T-cell (primary cell): ENCODE data around the gene TYSND1. TPM values are rescaled to one million over a fixed set of nuclear protein-coding genes. Genes with fewer than 3 reads are reported as not detected.

Experiments
- ATAC-seq, 4 experiments: fragments of 200-7000 bp in 3 of 4; fragments of 150-1000 bp in 1 of 4; cut with Tn5 transposase; replicated peaks in 1 of 4; 1 replicate in 3 of 4; 2 replicates in 1 of 4; pipeline ENCODE4 v1.10.0; 2021; ENCODE audit warnings: moderate library complexity in 3 of 4, mild to moderate bottlenecking in 2 of 4, moderate number of reproducible peaks in 1 of 4
- CTCF ChIA-PET, 2 donors: fragments of 300-600 bp; sonication (Branson Sonifier 250); formaldehyde crosslinking; loops; one replicate each; lab custom pipeline; 2022; ENCODE audit warnings: antibody characterized with exemption in 2 of 2; lab: Charles Lee
- POLR2A ChIA-PET, 2 donors: fragments of 300-600 bp; sonication (Branson Sonifier 250); formaldehyde crosslinking; loops; one replicate each; lab custom pipeline; 2022; ENCODE audit warnings: antibody characterized with exemption in 2 of 2; lab: Charles Lee
- DNase-seq, 35 experiments: peaks; one replicate each; pipeline versions ENCODE4 v3.0.0 to v3.0.0-alpha.2; 2013 to 2023
- H3K27ac ChIP-seq: one replicate; pipeline ENCODE4 v1.5.1; 2013; ENCODE audit warnings: low read length
- H3K27me3 ChIP-seq, 2 experiments: replicated peaks in 1 of 2; 1 replicate in 1 of 2; 2 replicates in 1 of 2; pipeline versions ENCODE4 v1.6.1 to v1.7.0; 2013; ENCODE audit warnings: low read length in 1 of 2, mixed read lengths in 1 of 2; ENCODE audit not compliant: control insufficient read depth in 2 of 2, insufficient read depth in 2 of 2; ENCODE audit errors: extremely low read depth in 1 of 2
- H3K36me3 ChIP-seq, 2 donors: 1 replicate in 1 of 2; 2 replicates in 1 of 2; pipeline versions ENCODE4 v1.6.1 to v1.7.0; 2013; ENCODE audit warnings: low read length in 1 of 2; ENCODE audit not compliant: control insufficient read depth in 2 of 2, insufficient read depth in 1 of 2; ENCODE audit errors: extremely low read depth in 1 of 2
- H3K4me1 ChIP-seq, 2 experiments: 1 replicate in 1 of 2; 2 replicates in 1 of 2; pipeline versions ENCODE4 v1.6.1 to v1.7.0; 2013; ENCODE audit warnings: low read length in 2 of 2, mixed read lengths in 1 of 2; ENCODE audit not compliant: insufficient read depth in 2 of 2, control insufficient read depth in 1 of 2; ENCODE audit errors: extremely low read depth in 1 of 2
- H3K4me3 ChIP-seq, 2 donors: 1 replicate in 1 of 2; 2 replicates in 1 of 2; pipeline versions ENCODE4 v1.5.1 to v1.7.0; 2013; ENCODE audit warnings: mild to moderate bottlenecking in 2 of 2, low read length in 1 of 2, moderate library complexity in 1 of 2; ENCODE audit not compliant: control insufficient read depth in 1 of 2; ENCODE audit errors: extremely low read depth in 1 of 2
- H3K9me3 ChIP-seq: 2 replicates; pipeline ENCODE4 v1.7.0; 2013
- H3K27ac Mint-ChIP-seq, 2 donors: one replicate each; pipeline ENCODE4 v1.8.0; 2020 to 2021; ENCODE audit warnings: mild to moderate bottlenecking in 2 of 2, mixed read lengths in 2 of 2
- H3K27me3 Mint-ChIP-seq, 2 donors: one replicate each; pipeline ENCODE4 v1.8.0; 2021 to 2022; ENCODE audit warnings: mixed read lengths in 2 of 2
- H3K36me3 Mint-ChIP-seq: one replicate; pipeline ENCODE4 v1.8.0; 2021; ENCODE audit warnings: mixed read lengths
- H3K4me1 Mint-ChIP-seq, 3 donors: one replicate each; pipeline ENCODE4 v1.8.0; 2020 to 2022; ENCODE audit warnings: mixed read lengths in 3 of 3, mild to moderate bottlenecking in 1 of 3
- H3K4me3 Mint-ChIP-seq, 3 donors: one replicate each; pipeline ENCODE4 v1.8.0; 2020 to 2022; ENCODE audit warnings: mild to moderate bottlenecking in 3 of 3, mixed read lengths in 3 of 3, moderate library complexity in 3 of 3
- H3K9me3 Mint-ChIP-seq, 3 donors: one replicate each; pipeline ENCODE4 v1.8.0; 2020 to 2022; ENCODE audit warnings: mixed read lengths in 3 of 3
- WGBS: methylation state at CpG from one replicate; pipeline ENCODE4 v1.1.5; 2013; ENCODE audit warnings: missing lambda C conversion rate; ENCODE audit not compliant: insufficient coverage; 5-methylcytosine and 5-hydroxymethylcytosine counted together
- total RNA-seq, 35 experiments: library from RNA in 6 of 35; stranded (reverse) in 6 of 35; fragments of 120-200 nt in 1 of 35; gene quantifications; one replicate each; pipeline versions ENCODE4 v1.2.1 to v1.2.4 and lab custom pipeline; 2013 to 2026

The TYSND1 gene, protein sequence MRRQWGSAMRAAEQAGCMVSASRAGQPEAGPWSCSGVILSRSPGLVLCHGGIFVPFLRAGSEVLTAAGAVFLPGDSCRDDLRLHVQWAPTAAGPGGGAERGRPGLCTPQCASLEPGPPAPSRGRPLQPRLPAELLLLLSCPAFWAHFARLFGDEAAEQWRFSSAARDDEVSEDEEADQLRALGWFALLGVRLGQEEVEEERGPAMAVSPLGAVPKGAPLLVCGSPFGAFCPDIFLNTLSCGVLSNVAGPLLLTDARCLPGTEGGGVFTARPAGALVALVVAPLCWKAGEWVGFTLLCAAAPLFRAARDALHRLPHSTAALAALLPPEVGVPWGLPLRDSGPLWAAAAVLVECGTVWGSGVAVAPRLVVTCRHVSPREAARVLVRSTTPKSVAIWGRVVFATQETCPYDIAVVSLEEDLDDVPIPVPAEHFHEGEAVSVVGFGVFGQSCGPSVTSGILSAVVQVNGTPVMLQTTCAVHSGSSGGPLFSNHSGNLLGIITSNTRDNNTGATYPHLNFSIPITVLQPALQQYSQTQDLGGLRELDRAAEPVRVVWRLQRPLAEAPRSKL
- total RNA-seq, result 10 to 100 TPM; 18.3 to 41.0 (median 38.7) TPM
- 17.8 TPM for total RNA-seq (2013)
- 17.4 to 79.7 (median 33.4) reads per million in 29 experiments for total RNA-seq (lab: John Stamatoyannopoulos, UW)

DNA sequence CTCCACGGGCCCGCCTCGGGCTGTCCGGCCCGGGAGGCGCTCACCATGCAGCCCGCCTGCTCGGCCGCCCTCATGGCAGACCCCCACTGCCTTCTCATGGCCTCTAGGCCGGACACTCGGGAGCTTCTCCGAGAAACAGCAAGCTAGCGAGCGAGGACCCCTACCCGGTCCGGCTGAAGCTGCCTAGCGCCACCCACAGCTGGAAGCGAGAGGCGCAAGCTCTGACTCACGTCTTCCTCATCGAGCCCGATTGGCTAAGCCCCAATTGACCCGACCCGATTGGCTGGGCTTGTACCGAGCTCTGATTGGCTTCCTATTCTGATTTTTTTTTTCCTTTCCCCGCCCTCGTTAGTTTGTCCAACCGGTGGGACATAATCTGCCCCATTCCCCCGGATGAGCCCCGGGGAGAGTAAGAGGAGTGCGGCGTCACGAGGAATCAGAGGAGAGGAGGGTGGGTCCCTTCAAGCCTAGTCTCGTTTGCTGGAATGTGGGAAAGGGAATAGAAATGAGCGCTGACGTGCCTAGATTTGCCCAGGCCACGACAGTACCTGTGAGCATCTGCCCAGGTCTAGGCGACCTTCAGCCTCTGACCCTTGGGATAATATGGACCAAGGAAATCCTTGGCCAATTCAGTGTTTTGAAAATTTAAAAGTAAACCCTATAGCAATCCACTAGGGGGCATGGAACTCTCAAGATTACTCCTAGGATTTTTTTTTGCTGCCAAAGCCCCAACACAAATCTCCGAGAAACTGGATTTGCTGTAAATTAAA is at the start of gene TYSND1:
TSS of gene TYSND1 (minus strand) at position 212 of the 770 bp plus-strand sequence. CDS start at position 98, 114 bp downstream.
- peak within 1 kb of the TSS; percentile 70 for H3K27ac ChIP-seq
- peaks cover 7 to 34% of the 10 kb centered on the region in 2 experiments for H3K4me1 ChIP-seq
- H3K27me3 Mint-ChIP-seq, result no peaks in the 10 kb centered on the region
- peak; percentile 80 to 95 (median 90) for DNase-seq
- H3K36me3 Mint-ChIP-seq, result peaks cover 17% of the 10 kb centered on the region
- peak; percentile 80 to 86 (median 86) for ATAC-seq
- H3K27ac Mint-ChIP-seq, result peak within 1 kb of the TSS; percentile 93 to 94
- no peaks in the 10 kb centered on the region for H3K9me3 ChIP-seq
- CTCF ChIA-PET, result interaction anchor here (0.6 to 3.5 kb wide), 32 partner anchors 10 to 258 kb away, joined by 3 to 104 read pairs (median 6); partner anchors contain the start of genes EIF4EBP2 (in 1 of the 2), PPA1 (in 1 of the 2) and SAR1A (in 1 of the 2)
- H3K27me3 ChIP-seq, result no peaks in the 10 kb centered on the region
- peak within 1 kb of the TSS; percentile 70 to 81 for H3K4me3 ChIP-seq
- POLR2A ChIA-PET, result interaction anchor here (0.5 to 1.9 kb wide), 14 partner anchors 9 to 1705 kb away, joined by 3 to 27 read pairs (median 3); partner anchors contain the start of genes EIF4EBP2 (in 1 of the 2) and SAR1A (in 1 of the 2)
- H3K4me3 Mint-ChIP-seq, result peak within 1 kb of the TSS; percentile 89 to 92 (median 91)
- H3K9me3 Mint-ChIP-seq, result no peaks in the 10 kb centered on the region
- H3K36me3 ChIP-seq, result peaks cover 0 to 29% of the 10 kb centered on the region in 2 donors
- WGBS, result 0% methylated on average over 29 of the region's 39 CpGs
- H3K4me1 Mint-ChIP-seq, result peaks cover 39 to 46% (median 42%) of the 10 kb centered on the region in 3 donors

DNA sequence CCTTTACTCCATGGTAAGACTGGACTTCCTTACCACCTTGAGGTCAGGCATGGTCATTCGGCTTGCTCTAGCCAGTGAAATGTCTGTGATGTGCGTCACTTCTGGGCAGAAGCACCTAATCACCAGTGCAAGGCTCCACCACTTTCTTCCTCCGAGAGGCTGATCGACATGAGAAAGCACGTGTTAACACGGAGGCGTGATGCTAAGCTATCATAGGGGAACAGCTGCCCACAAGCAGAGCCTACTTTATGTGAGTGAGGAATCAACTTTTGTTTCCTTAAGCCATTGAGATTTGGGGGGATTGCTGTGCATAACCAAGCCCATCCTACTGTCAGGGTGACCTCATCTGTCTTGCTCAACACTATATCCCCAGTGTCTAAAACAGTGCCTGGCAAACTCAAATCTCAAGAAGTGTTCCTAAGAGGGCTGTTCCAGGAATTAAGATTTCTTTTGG is 46.9 kb upstream of the TYSND1 start:
- CTCF ChIA-PET, result interaction anchor here in 1 of 2 donors (0.5 kb wide), 1 partner anchor 16 kb away, joined by 3 read pairs; no protein-coding TSS in a partner anchor
- Histone ChIP-seq H3K27me3 (no peaks in the 10 kb centered on the region), H3K27ac (no peak overlapping the region), H3K4me1 (peaks cover 0 to 13% of the 10 kb centered on the region in 2 experiments), H3K9me3 (no peaks in the 10 kb centered on the region), H3K4me3 (no peak overlapping the region), H3K36me3 (peaks cover 0 to 2% of the 10 kb centered on the region in 2 donors)
- peaks cover 3% of the 10 kb centered on the region for H3K36me3 Mint-ChIP-seq
- WGBS, result 100% methylated on average over 2 of the region's 7 CpGs
- H3K9me3 Mint-ChIP-seq, result no peaks in the 10 kb centered on the region
- H3K4me3 Mint-ChIP-seq, result no peak overlapping the region
- H3K27ac Mint-ChIP-seq, result no peak overlapping the region
- ATAC-seq, result no peak
- H3K4me1 Mint-ChIP-seq, result peaks cover 13 to 15% (median 15%) of the 10 kb centered on the region in 3 donors
- H3K27me3 Mint-ChIP-seq, result no peaks in the 10 kb centered on the region
- DNase-seq, result no peak
- POLR2A ChIA-PET, result no interaction called here

DNA sequence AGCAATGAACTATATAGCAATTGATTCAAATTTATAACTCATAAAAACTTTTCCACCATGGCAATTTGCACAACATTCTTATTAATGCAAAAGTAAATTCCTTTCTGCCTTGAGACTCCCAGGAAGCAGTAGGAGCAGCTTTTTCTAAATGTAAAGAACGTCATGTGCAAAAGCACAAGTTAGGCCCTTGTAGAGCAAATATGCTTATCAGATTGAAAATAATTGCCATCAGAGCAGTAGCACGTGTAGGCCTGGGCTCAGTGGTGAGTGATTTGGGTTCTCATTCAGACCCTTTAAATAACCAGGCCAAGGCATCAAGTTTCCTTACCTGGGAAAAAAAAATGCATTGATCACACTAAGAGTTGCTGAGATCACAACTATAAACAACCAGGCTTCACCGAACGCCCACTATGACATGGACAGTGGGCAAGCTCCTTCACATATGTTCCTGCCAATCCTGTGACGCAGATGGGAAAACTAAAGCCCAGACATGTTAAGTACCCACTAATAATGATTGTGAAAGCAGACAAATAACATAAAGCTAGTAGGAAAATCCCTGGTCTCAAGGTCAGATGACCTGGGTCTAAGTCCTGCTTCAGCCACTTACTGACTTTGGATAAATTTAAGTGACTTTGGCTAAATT is 45.9 kb upstream of the TYSND1 start:
- ChIA-PET POLR2A (no interaction called here), CTCF (no interaction called here)
- no CpG with 5 or more reads among the region's 5 CpGs for WGBS
- Mint-ChIP-seq H3K36me3 (no peaks in the 10 kb centered on the region), H3K4me3 (no peak overlapping the region), H3K4me1 (peaks cover 7 to 9% (median 7%) of the 10 kb centered on the region in 3 donors), H3K27ac (no peak overlapping the region), H3K27me3 (no peaks in the 10 kb centered on the region), H3K9me3 (no peaks in the 10 kb centered on the region)
- Histone ChIP-seq H3K9me3 (no peaks in the 10 kb centered on the region), H3K4me3 (no peak overlapping the region), H3K36me3 (peaks cover 0 to 2% of the 10 kb centered on the region in 2 donors), H3K4me1 (peaks cover 0 to 8% of the 10 kb centered on the region in 2 experiments), H3K27me3 (no peaks in the 10 kb centered on the region), H3K27ac (no peak overlapping the region)
- DNase-seq (no peak), ATAC-seq (no peak)

DNA sequence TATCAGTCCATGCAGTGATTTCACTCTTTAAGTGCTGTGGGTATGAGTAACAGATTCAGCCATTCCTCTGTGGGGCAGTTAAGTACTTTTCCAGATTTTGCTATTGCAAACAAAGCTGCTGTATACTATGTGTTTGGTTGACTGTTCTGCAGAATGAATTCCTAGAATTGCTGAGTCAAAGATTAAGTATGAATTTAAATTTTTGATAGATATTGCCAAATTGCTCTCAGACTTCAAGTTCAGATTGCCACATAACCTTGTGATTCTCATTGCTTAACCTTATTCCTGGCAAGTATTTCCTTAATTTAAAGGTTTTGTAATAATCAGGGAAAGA is 45.4 kb upstream of the TYSND1 start:
- Mint-ChIP-seq H3K36me3 (no peaks in the 10 kb centered on the region), H3K27me3 (no peaks in the 10 kb centered on the region), H3K4me1 (peaks cover 2 to 4% (median 2%) of the 10 kb centered on the region in 3 donors), H3K4me3 (no peak overlapping the region), H3K27ac (no peak overlapping the region), H3K9me3 (no peaks in the 10 kb centered on the region)
- H3K4me1 ChIP-seq, result peaks cover 0 to 3% of the 10 kb centered on the region in 2 experiments
- DNase-seq (no peak), ATAC-seq (no peak)
- peaks cover 0 to 2% of the 10 kb centered on the region in 2 donors for H3K36me3 ChIP-seq
- POLR2A ChIA-PET, result no interaction called here
- no peak overlapping the region for H3K27ac ChIP-seq
- CTCF ChIA-PET, result no interaction called here
- H3K27me3 ChIP-seq, result no peaks in the 10 kb centered on the region
- no peak overlapping the region for H3K4me3 ChIP-seq
- no peaks in the 10 kb centered on the region for H3K9me3 ChIP-seq

DNA sequence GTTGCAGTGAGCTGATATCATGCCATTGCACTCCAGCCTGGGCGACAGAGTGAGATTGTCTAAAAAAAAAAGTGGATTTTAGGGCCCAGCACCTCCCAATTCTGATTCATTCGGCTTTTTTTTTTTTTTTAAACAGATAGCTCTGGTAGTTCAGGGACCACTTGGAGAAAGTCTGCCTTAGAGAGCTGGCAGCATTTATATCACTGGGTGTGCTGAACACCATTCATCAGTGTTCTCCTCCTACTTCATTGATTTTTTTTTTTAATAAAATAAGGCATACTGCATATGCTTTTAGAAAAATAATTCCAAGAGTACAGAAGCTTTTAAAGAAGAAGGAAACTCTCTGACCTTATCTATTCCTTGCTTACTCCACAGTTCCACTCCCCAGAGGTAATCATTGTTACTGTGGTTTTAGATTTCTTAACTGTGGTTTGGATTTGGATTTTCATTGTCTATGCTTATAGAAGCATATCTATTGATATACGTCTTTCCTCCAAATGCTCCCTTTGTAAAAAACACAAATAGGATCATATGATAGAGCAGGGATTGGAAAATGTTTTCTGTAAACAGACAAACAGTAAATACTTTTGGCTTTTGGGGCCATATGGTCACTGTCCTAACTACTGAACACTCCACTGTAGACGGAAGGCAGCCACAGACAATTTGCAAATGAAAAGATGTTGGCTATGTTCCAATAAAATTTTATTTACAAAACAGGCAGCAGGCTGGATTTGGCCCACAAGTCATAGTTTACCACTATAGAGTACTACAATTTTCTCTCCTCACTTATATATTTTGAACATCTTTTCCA is 44.9 kb upstream of the TYSND1 start:
- no peak overlapping the region for H3K4me3 Mint-ChIP-seq
- DNase-seq, result no peak
- no peak for ATAC-seq
- H3K9me3 ChIP-seq, result no peaks in the 10 kb centered on the region
- no peaks in the 10 kb centered on the region for H3K36me3 Mint-ChIP-seq
- H3K4me3 ChIP-seq, result no peak overlapping the region
- H3K4me1 Mint-ChIP-seq, result peaks cover 0 to 2% (median 0%) of the 10 kb centered on the region in 3 donors
- no peaks in the 10 kb centered on the region for H3K27me3 ChIP-seq
- H3K36me3 ChIP-seq, result no peaks in the 10 kb centered on the region
- ChIA-PET POLR2A (interaction anchor here (0.6 to 1.0 kb wide), 2 partner anchors 14 to 45 kb away, joined by 3 to 5 read pairs; partner anchors contain the start of gene TYSND1 (in 1 of the 2)), CTCF (interaction anchor here in 1 of 2 donors (0.6 kb wide), 1 partner anchor 11 kb away, joined by 8 read pairs; no protein-coding TSS in a partner anchor)
- no peak overlapping the region for H3K27ac Mint-ChIP-seq
- H3K27ac ChIP-seq, result no peak overlapping the region
- no peaks in the 10 kb centered on the region for H3K9me3 Mint-ChIP-seq
- H3K4me1 ChIP-seq, result no peaks in the 10 kb centered on the region
- H3K27me3 Mint-ChIP-seq, result no peaks in the 10 kb centered on the region
- 100% methylated on average over 1 of the region's 4 CpGs for WGBS
